ENCODE data around the gene SAA4. TPM values are rescaled to one million over a fixed set of nuclear protein-coding genes. Genes with fewer than 3 reads are reported as not detected.
"Not testable (repeated sequence)": the region's sequence is repeated elsewhere in the genome, so short reads cannot be mapped to it uniquely, and the experiment has no call there.

SAA4 gene
- not detected in 2 replicates for total RNA-seq (2012; rRNA removed)

GRCh38 chr11:18236664-18237356 lies at the start of gene SAA4:
SAA4 (minus strand) TSS chr11:18236802; CDS start chr11:18235926, 876 bp downstream.
- H3K4me3 ChIP-seq (ENCODE audit: low read length): no peak within 1 kb of the TSS
- H3K4me1 ChIP-seq (ENCODE audit: control insufficient read depth, insufficient read depth, low read length): no peaks in the 10 kb centered on the region
- no peaks in the 10 kb centered on the region for H3K36me3 ChIP-seq (ENCODE audit: insufficient read depth, low read length)
- H3K9me3 ChIP-seq (replicated peaks; ENCODE audit: low read length): peaks cover 3% of the 10 kb centered on the region
- peaks cover 63% of the 10 kb centered on the region for H3K27me3 ChIP-seq (ENCODE audit: control insufficient read depth, insufficient read depth, low read length)
- H3K4me2 ChIP-seq (ENCODE audit: low read length): no peak within 1 kb of the TSS
- H3K9ac ChIP-seq (ENCODE audit: low read depth, low read length): no peak within 1 kb of the TSS

- peaks cover 76% of the 10 kb centered on the region for H3K36me3 ChIP-seq (ENCODE audit: insufficient read depth, low read length)
- no peak overlapping the region for H3K9ac ChIP-seq (ENCODE audit: low read depth, low read length)
- H3K4me2 ChIP-seq (ENCODE audit: low read length): no peak overlapping the region
- no peaks in the 10 kb centered on the region for H3K9me3 ChIP-seq (replicated peaks; ENCODE audit: low read length)
- H3K4me3 ChIP-seq (ENCODE audit: low read length): no peak overlapping the region
- no peaks in the 10 kb centered on the region for H3K27me3 ChIP-seq (ENCODE audit: control insufficient read depth, insufficient read depth, low read length)
- no peaks in the 10 kb centered on the region for H3K4me1 ChIP-seq (ENCODE audit: control insufficient read depth, insufficient read depth, low read length)
Observed at GRCh38 chr11:18285841-18286240, 49.2 kb upstream of the SAA4 start.

GRCh38 chr11:18282626-18283025 lies 46.0 kb upstream of the SAA4 start:
- no peak overlapping the region for H3K4me2 ChIP-seq (ENCODE audit: low read length)
- H3K9ac ChIP-seq (ENCODE audit: low read depth, low read length): no peak overlapping the region
- H3K9me3 ChIP-seq (replicated peaks; ENCODE audit: low read length): no peaks in the 10 kb centered on the region
- no peak overlapping the region for H3K4me3 ChIP-seq (ENCODE audit: low read length)
- H3K27me3 ChIP-seq (ENCODE audit: control insufficient read depth, insufficient read depth, low read length): no peaks in the 10 kb centered on the region
- peaks cover 67% of the 10 kb centered on the region for H3K36me3 ChIP-seq (ENCODE audit: insufficient read depth, low read length)
- no peaks in the 10 kb centered on the region for H3K4me1 ChIP-seq (ENCODE audit: control insufficient read depth, insufficient read depth, low read length)

GRCh38 chr11:18280438-18281045 lies 43.9 kb upstream of the SAA4 start:
- H3K4me2 ChIP-seq (ENCODE audit: low read length): no peak overlapping the region
- no peak overlapping the region for H3K9ac ChIP-seq (ENCODE audit: low read depth, low read length)
- H3K36me3 ChIP-seq (ENCODE audit: insufficient read depth, low read length): peaks cover 49% of the 10 kb centered on the region
- H3K4me1 ChIP-seq (ENCODE audit: control insufficient read depth, insufficient read depth, low read length): no peaks in the 10 kb centered on the region
- no peaks in the 10 kb centered on the region for H3K9me3 ChIP-seq (replicated peaks; ENCODE audit: low read length)
- no peaks in the 10 kb centered on the region for H3K27me3 ChIP-seq (ENCODE audit: control insufficient read depth, insufficient read depth, low read length)
- no peak overlapping the region for H3K4me3 ChIP-seq (ENCODE audit: low read length)

- H3K4me1 ChIP-seq (ENCODE audit: control insufficient read depth, insufficient read depth, low read length): no peaks in the 10 kb centered on the region
- no peak overlapping the region for H3K4me3 ChIP-seq (ENCODE audit: low read length)
- no peak overlapping the region for H3K4me2 ChIP-seq (ENCODE audit: low read length)
- H3K9me3 ChIP-seq (replicated peaks; ENCODE audit: low read length): no peaks in the 10 kb centered on the region
- no peak overlapping the region for H3K9ac ChIP-seq (ENCODE audit: low read depth, low read length)
- H3K27me3 ChIP-seq (ENCODE audit: control insufficient read depth, insufficient read depth, low read length): no peaks in the 10 kb centered on the region
- peaks cover 25% of the 10 kb centered on the region for H3K36me3 ChIP-seq (ENCODE audit: insufficient read depth, low read length)
Observed at GRCh38 chr11:18277565-18278271, 41.1 kb upstream of the SAA4 start.

GRCh38 chr11:18271206-18271605 lies 34.6 kb upstream of the SAA4 start:
- Histone ChIP-seq H3K9me3 (replicated peaks; ENCODE audit: low read length) (no peaks in the 10 kb centered on the region), H3K4me3 (ENCODE audit: low read length) (no peak overlapping the region), H3K9ac (ENCODE audit: low read depth, low read length) (no peak overlapping the region), H3K4me1 (ENCODE audit: control insufficient read depth, insufficient read depth, low read length) (no peaks in the 10 kb centered on the region), H3K27me3 (ENCODE audit: control insufficient read depth, insufficient read depth, low read length) (no peaks in the 10 kb centered on the region), H3K36me3 (ENCODE audit: insufficient read depth, low read length) (no peaks in the 10 kb centered on the region), H3K4me2 (ENCODE audit: low read length) (no peak overlapping the region)

- Histone ChIP-seq H3K4me1 (ENCODE audit: control insufficient read depth, insufficient read depth, low read length) (no peaks in the 10 kb centered on the region), H3K4me3 (ENCODE audit: low read length) (no peak overlapping the region), H3K36me3 (ENCODE audit: insufficient read depth, low read length) (no peaks in the 10 kb centered on the region), H3K9me3 (replicated peaks; ENCODE audit: low read length) (no peaks in the 10 kb centered on the region), H3K9ac (ENCODE audit: low read depth, low read length) (no peak overlapping the region), H3K27me3 (ENCODE audit: control insufficient read depth, insufficient read depth, low read length) (peaks cover 3% of the 10 kb centered on the region), H3K4me2 (ENCODE audit: low read length) (no peak overlapping the region)
Observed at GRCh38 chr11:18270102-18270501, 33.5 kb upstream of the SAA4 start.

GRCh38 chr11:18269252-18269651 lies 32.6 kb upstream of the SAA4 start:
- H3K9me3 ChIP-seq (replicated peaks; ENCODE audit: low read length); H3K9ac ChIP-seq (ENCODE audit: low read depth, low read length); H3K27me3 ChIP-seq (ENCODE audit: control insufficient read depth, insufficient read depth, low read length); H3K4me2 ChIP-seq (ENCODE audit: low read length); H3K4me3 ChIP-seq (ENCODE audit: low read length); H3K4me1 ChIP-seq (ENCODE audit: control insufficient read depth, insufficient read depth, low read length); H3K36me3 ChIP-seq (ENCODE audit: insufficient read depth, low read length): not testable (repeated sequence)

- not testable (repeated sequence) for H3K9ac ChIP-seq (ENCODE audit: low read depth, low read length); H3K4me3 ChIP-seq (ENCODE audit: low read length); H3K4me2 ChIP-seq (ENCODE audit: low read length); H3K4me1 ChIP-seq (ENCODE audit: control insufficient read depth, insufficient read depth, low read length); H3K9me3 ChIP-seq (replicated peaks; ENCODE audit: low read length); H3K36me3 ChIP-seq (ENCODE audit: insufficient read depth, low read length)
- peaks cover 13% of the 10 kb centered on the region for H3K27me3 ChIP-seq (ENCODE audit: control insufficient read depth, insufficient read depth, low read length)
Observed at GRCh38 chr11:18267335-18268133, 30.9 kb upstream of the SAA4 start.

- H3K4me2 ChIP-seq (ENCODE audit: low read length): no peak within 1 kb of the TSS
- H3K27me3 ChIP-seq (ENCODE audit: control insufficient read depth, insufficient read depth, low read length): peaks cover 17% of the 10 kb centered on the region
- no peaks in the 10 kb centered on the region for H3K36me3 ChIP-seq (ENCODE audit: insufficient read depth, low read length)
- H3K9me3 ChIP-seq (replicated peaks; ENCODE audit: low read length): no peaks in the 10 kb centered on the region
- H3K4me3 ChIP-seq (ENCODE audit: low read length): no peak within 1 kb of the TSS
- H3K9ac ChIP-seq (ENCODE audit: low read depth, low read length): no peak within 1 kb of the TSS
- H3K4me1 ChIP-seq (ENCODE audit: control insufficient read depth, insufficient read depth, low read length): no peaks in the 10 kb centered on the region
Observed at GRCh38 chr11:18265949-18266348, 29.3 kb upstream of the SAA4 start, which contains the start of gene SAA1. SAA1 (plus strand) TSS chr11:18266264; CDS start chr11:18266888, 624 bp downstream.
